Measurements from ENCODE around the gene DPF3.

DNA sequence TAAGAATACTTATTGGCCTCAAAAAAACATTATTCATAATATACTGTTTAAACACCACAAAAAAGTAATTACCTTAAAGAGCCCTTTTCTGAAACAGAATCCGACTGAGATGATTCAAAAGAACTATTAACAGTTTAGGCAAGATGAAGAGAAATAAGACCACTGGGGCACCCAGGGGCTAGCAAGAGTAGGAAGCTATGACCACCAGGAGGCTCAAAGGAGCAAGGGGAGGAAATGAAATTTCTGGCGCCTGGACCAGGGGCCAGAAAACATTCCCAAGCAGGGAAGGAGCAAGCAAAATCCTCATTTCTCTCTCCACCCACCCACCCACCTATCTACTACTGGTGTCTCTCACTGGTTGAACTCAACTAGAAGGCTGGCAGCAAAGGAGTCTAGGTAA, 26.1 kb upstream of the DPF3 start:
- no peak for TF ChIP-seq POLR2A (IDR thresholded peaks at IDR 0.05)
- TF ChIP-seq, protein P1, sequence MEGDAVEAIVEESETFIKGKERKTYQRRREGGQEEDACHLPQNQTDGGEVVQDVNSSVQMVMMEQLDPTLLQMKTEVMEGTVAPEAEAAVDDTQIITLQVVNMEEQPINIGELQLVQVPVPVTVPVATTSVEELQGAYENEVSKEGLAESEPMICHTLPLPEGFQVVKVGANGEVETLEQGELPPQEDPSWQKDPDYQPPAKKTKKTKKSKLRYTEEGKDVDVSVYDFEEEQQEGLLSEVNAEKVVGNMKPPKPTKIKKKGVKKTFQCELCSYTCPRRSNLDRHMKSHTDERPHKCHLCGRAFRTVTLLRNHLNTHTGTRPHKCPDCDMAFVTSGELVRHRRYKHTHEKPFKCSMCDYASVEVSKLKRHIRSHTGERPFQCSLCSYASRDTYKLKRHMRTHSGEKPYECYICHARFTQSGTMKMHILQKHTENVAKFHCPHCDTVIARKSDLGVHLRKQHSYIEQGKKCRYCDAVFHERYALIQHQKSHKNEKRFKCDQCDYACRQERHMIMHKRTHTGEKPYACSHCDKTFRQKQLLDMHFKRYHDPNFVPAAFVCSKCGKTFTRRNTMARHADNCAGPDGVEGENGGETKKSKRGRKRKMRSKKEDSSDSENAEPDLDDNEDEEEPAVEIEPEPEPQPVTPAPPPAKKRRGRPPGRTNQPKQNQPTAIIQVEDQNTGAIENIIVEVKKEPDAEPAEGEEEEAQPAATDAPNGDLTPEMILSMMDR (IDR thresholded peaks at IDR 0.05): no peak
